Measurements from ENCODE around the gene GUK1. TPM values are rescaled to one million over a fixed set of nuclear protein-coding genes. Genes with fewer than 3 reads are reported as not detected.
A peak's percentile ranks its signal among the peaks of the same experiment; 100 is the strongest.

The GUK1 gene
- total RNA-seq, 4 donors from 2014 or later: 359 to 470 (median 422) TPM

DNA sequence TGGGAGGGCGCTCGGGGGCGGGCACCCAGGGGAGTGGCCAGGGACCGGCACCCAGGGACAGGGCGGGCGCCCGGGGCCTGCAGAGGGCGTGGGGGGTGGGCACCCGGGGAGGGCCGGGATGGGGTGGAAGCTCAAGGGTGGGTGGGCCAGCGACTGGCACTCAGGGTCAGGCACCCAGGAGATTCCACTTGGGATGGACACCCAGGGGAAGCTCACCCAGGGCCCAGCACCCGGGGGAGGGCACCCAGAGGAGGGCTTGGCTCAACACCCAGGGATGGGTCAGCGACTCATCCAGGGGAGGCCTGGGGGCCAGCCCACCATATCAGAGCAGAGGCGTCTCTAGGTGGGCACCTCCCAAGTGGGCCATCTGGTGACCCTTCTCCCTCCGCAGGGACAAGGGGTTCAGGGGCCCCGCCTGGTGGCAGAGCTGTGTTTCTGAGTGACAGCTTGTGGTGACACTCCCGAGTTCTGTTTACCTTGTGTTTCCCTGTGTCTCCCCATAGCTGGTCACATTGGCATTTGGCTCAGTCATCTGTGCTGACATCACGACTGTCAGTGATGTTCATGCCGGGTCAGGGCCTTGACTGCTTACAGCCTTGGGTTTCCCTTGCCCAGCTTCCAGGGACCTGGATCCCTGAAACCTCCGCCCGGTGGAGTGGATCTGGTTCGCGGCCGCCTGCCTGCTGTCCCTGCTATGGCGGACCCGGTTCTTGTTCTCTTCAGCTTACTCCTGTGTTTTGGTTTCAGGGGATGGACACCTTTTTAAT, 26.3 kb downstream of the GUK1 start:
- TF ChIP-seq POLR2A (IDR thresholded peaks at IDR 0.05): no peak
- TF ChIP-seq, protein P1, sequence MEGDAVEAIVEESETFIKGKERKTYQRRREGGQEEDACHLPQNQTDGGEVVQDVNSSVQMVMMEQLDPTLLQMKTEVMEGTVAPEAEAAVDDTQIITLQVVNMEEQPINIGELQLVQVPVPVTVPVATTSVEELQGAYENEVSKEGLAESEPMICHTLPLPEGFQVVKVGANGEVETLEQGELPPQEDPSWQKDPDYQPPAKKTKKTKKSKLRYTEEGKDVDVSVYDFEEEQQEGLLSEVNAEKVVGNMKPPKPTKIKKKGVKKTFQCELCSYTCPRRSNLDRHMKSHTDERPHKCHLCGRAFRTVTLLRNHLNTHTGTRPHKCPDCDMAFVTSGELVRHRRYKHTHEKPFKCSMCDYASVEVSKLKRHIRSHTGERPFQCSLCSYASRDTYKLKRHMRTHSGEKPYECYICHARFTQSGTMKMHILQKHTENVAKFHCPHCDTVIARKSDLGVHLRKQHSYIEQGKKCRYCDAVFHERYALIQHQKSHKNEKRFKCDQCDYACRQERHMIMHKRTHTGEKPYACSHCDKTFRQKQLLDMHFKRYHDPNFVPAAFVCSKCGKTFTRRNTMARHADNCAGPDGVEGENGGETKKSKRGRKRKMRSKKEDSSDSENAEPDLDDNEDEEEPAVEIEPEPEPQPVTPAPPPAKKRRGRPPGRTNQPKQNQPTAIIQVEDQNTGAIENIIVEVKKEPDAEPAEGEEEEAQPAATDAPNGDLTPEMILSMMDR (IDR thresholded peaks at IDR 0.05): no peak
- intact Hi-C loops (cut with DNase I; ENCODE audit: low total_unique reads): no loop called here
- DNase-seq (ENCODE audit: low spot score in 2 of 2): peak; percentile 80 to 95
- H3K4me3 ChIP-seq (ENCODE audit: low read depth, poor library complexity, severe bottlenecking): peak overlapping the region; percentile 33
- WGBS, 2 donors: 10 to 17% methylated on average over 22 to 25 of the region's 26 CpGs

DNA sequence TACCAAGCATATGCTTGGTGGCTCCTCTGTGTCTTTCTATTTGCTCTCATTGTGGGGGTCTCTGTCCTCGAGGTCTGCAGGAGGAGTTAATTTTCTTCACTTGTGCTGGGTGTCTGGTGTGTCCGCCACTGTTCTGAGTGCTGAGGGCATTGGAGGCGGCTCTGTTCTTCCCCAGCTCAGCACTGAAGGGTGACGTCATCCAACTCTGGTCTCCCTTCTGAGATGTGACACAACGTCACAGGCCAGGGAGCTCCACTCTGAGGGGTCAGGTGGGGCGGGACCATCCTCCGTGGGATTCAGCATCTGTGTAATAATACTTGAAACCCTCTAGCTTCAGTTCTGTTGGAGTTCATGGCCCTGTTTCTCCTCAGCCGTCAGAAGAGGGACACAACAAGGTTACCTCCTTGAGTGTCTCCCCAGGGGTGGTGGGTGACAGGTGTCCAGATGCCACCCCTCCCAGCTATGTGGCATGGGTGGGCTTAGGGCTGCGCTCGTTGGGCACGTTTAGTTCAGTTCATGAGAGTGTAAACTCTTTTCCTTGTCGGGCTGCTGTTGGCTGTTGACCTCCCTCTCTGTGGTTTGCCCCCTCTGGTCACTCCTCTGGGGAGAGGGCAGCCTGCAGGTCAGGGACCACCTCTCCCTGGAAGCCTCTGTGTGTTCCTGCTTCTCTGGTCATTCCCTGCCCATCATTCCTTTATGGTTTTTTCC, 28.6 kb downstream of the GUK1 start:
- WGBS, 2 donors: 79% methylated on average over 11 to 12 of the region's 12 CpGs
- no peak for DNase-seq (ENCODE audit: low spot score in 2 of 2)
- intact Hi-C loops (cut with DNase I; ENCODE audit: low total_unique reads): no loop called here
- TF ChIP-seq, protein P1 (IDR thresholded peaks at IDR 0.05): no peak
- no peak for TF ChIP-seq POLR2A (IDR thresholded peaks at IDR 0.05)
- H3K4me3 ChIP-seq (ENCODE audit: low read depth, poor library complexity, severe bottlenecking): no peak overlapping the region

GRCh38 chr1:228169345-228169744, 29.3 kb downstream of the GUK1 start:
- 84 to 87% methylated on average over 2 of the region's 2 CpGs for WGBS, 2 donors
- TF ChIP-seq POLR2A (IDR thresholded peaks at IDR 0.05): no peak
- TF ChIP-seq, protein P1 (IDR thresholded peaks at IDR 0.05): no peak
- intact Hi-C loops (cut with DNase I; ENCODE audit: low total_unique reads): no loop called here
- DNase-seq (ENCODE audit: low spot score in 2 of 2): no peak
- no peak overlapping the region for H3K4me3 ChIP-seq (ENCODE audit: low read depth, poor library complexity, severe bottlenecking)

- H3K4me3 ChIP-seq (ENCODE audit: low read depth, poor library complexity, severe bottlenecking): no peak overlapping the region
- WGBS, 2 donors: 86 to 92% methylated on average over 7 of the region's 7 CpGs
- no peak for DNase-seq (ENCODE audit: low spot score in 2 of 2)
- TF ChIP-seq POLR2A (IDR thresholded peaks at IDR 0.05): no peak
- TF ChIP-seq, protein P1 (IDR thresholded peaks at IDR 0.05): no peak
- intact Hi-C loops (cut with DNase I; ENCODE audit: low total_unique reads): no loop called here
These were observed 30.6 kb downstream of the GUK1 start for GRCh38 chr1:228170666-228171065.

- no peak for TF ChIP-seq POLR2A (IDR thresholded peaks at IDR 0.05)
- TF ChIP-seq, protein P1 (IDR thresholded peaks at IDR 0.05): no peak
- no peak overlapping the region for H3K4me3 ChIP-seq (ENCODE audit: low read depth, poor library complexity, severe bottlenecking)
- 76 to 80% methylated on average over 10 of the region's 10 CpGs for WGBS, 2 donors
- intact Hi-C loops (cut with DNase I; ENCODE audit: low total_unique reads): no loop called here
- peak in 1 of 2 donors; percentile 88 for DNase-seq (ENCODE audit: low spot score in 2 of 2)
These were observed 31.3 kb downstream of the GUK1 start for GRCh38 chr1:228171221-228171891.

All from lower leg skin (tissue), 4 donors.